Neural progenitor cell (in vitro differentiated cells): ENCODE measurements around the gene OGDHL.

Experiments
- CTCF ChIP-seq: fragments of 200-600 bp; sonication (generic); IDR thresholded peaks from 2 replicates; pipeline ENCODE4 v1.5.1; 2017; ENCODE audit warnings: antibody characterized with exemption, mild to moderate bottlenecking
- EZH2 ChIP-seq: fragments of 200-600 bp; sonication (generic); IDR thresholded peaks from 2 replicates; pipeline ENCODE4 v1.6.1; 2017; ENCODE audit warnings: antibody characterized with exemption, mild to moderate bottlenecking, moderate library complexity

GRCh38 chr10:49707585-49707984 lies 54.5 kb downstream of the OGDHL start:
- TF ChIP-seq CTCF (no peak), EZH2 (no peak)
